Cardiac muscle cell (in vitro differentiated cells and primary cell): ENCODE results near the gene COL4A5. TPM values are rescaled to one million over a fixed set of nuclear protein-coding genes. Genes with fewer than 3 reads are reported as not detected.

ENCODE experiments used
- DNase-seq, 2 donors: peaks; one replicate each; pipeline versions ENCODE4 v3.0.0 to v3.0.0-alpha.2; 2010 to 2017; ENCODE audit warnings: low read depth in 1 of 2, low spot score in 1 of 2
- H3K27ac ChIP-seq: fragments of 200-600 bp; sonication (generic); 2 replicates; pipeline ENCODE4 v1.5.1; 2016
- H3K27me3 ChIP-seq: fragments of 200-600 bp; sonication (generic); 2 replicates; pipeline ENCODE4 v1.6.0; 2016; ENCODE audit warnings: control low read depth
- H3K36me3 ChIP-seq: fragments of 200-600 bp; sonication (generic); 2 replicates; pipeline ENCODE4 v1.5.1; 2016; ENCODE audit warnings: control low read depth
- H3K4me1 ChIP-seq: fragments of 200-600 bp; sonication (generic); 2 replicates; pipeline ENCODE4 v1.8.1; 2017; ENCODE audit warnings: low read depth, mild to moderate bottlenecking, mixed run types
- H3K4me3 ChIP-seq: fragments of 200-600 bp; sonication (generic); 2 replicates; pipeline ENCODE4 v1.5.1; 2016; ENCODE audit warnings: mild to moderate bottlenecking
- H3K9me3 ChIP-seq: fragments of 200-600 bp; sonication (generic); 2 replicates; pipeline ENCODE4 v1.5.1; 2017; ENCODE audit warnings: low read depth, mild to moderate bottlenecking, control low read depth
- polyA plus RNA-seq: library from polyadenylated mRNA; unstranded; fragments of >200 nt; fragmentation: Nextera tagmentation; extraction: Ambion mirVana; gene quantifications from 2 replicates; pipeline ENCODE4 v1.2.1, GENCODE V29; 2016
- total RNA-seq: library from RNA; depleted of rRNA; stranded (reverse); fragments of >200 nt; gene quantifications from 2 replicates; pipeline ENCODE4 v1.2.3, GENCODE V29; 2016
- TF ChIP-seq, protein P1 (sequence below): IDR thresholded peaks from 2 replicates; pipeline ENCODE4 v1.5.1; 2012; ENCODE audit warnings: low read depth, mild to moderate bottlenecking, low read length

The COL4A5 gene
- total and polyA plus RNA-seq, 2 experiments from 2014 or later, result 98.0 to 299 TPM

DNA sequence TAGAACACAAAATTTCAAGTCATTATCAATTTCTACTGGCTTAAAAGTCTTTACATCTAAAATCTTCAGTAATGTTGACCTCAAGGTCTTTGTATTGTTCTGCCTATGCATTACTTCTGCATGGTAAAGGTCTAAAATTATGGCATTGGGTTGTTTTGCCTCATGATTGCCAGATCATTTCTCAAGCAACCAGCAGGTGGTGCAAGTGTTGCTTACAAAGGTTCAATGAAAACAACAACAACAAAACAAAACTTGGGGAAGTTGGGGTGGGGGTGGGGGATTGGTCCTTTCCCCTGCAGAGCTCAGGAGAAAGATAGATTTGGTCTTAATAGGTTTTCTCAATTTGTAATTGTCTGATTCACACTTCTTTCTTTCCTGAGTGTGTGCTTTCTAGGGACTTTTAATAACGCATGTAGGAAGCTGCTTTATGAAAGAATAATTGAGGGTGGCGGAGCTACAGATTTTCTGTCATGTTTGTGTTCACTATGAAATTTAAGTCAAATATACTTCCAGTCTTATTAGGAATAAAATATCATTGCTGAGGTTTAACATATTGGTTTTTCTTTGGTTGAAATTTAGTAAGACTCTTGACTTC lies 145.1 kb downstream of the COL4A5 start:
- peaks cover 31% of the 10 kb centered on the region for H3K36me3 ChIP-seq
- TF ChIP-seq, protein P1, sequence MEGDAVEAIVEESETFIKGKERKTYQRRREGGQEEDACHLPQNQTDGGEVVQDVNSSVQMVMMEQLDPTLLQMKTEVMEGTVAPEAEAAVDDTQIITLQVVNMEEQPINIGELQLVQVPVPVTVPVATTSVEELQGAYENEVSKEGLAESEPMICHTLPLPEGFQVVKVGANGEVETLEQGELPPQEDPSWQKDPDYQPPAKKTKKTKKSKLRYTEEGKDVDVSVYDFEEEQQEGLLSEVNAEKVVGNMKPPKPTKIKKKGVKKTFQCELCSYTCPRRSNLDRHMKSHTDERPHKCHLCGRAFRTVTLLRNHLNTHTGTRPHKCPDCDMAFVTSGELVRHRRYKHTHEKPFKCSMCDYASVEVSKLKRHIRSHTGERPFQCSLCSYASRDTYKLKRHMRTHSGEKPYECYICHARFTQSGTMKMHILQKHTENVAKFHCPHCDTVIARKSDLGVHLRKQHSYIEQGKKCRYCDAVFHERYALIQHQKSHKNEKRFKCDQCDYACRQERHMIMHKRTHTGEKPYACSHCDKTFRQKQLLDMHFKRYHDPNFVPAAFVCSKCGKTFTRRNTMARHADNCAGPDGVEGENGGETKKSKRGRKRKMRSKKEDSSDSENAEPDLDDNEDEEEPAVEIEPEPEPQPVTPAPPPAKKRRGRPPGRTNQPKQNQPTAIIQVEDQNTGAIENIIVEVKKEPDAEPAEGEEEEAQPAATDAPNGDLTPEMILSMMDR, result peak; percentile 23
- H3K27me3 ChIP-seq, result no peaks in the 10 kb centered on the region
- H3K4me3 ChIP-seq, result no peak overlapping the region
- H3K27ac ChIP-seq, result no peak overlapping the region
- H3K9me3 ChIP-seq, result no peaks in the 10 kb centered on the region
- peak; percentile 2 to 11 for DNase-seq
- no peaks in the 10 kb centered on the region for H3K4me1 ChIP-seq

DNA sequence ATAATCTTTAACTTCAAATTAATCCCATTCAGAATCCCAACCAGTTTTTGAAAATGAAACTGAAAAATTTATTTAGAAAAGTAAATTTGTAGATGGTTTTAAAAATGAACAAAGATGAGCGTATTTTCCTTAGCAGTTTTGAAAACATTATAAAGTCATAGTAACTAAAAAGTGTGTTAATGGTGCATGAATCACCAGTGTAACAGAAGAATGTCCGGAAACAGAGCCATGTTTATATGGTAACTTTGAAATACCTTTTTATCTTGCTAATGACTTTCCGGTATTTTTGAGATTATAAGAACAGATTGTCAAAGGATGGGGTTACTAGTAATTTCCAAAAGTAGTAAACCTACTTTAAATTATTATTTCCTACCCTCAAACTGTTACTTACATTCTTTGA lies 150.9 kb downstream of the COL4A5 start:
- no peak overlapping the region for H3K27ac ChIP-seq
- no peak overlapping the region for H3K4me3 ChIP-seq
- TF ChIP-seq, protein P1, result no peak
- H3K27me3 ChIP-seq, result no peaks in the 10 kb centered on the region
- DNase-seq, result peak in 1 of 2 donors; percentile 23
- H3K4me1 ChIP-seq, result no peaks in the 10 kb centered on the region
- H3K9me3 ChIP-seq, result no peaks in the 10 kb centered on the region
- peaks cover 42% of the 10 kb centered on the region for H3K36me3 ChIP-seq

DNA sequence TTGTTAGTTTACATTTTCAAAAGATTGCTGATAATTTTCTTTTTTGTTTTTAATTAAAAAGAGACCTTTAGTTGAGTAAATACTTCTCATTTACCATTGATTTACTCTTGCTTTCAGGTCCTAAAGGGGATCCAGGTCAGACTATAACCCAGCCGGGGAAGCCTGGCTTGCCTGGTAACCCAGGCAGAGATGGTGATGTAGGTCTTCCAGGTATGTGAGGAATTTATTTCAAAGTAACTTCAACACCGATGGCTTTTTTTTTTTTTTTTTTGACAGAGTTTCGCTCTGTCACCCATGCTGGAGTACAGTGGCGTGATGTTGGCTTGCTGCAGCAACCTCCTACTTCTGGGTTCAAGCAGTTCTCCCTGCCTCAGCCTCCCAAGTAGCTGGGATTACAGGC lies 161.6 kb downstream of the COL4A5 start:
- no peaks in the 10 kb centered on the region for H3K9me3 ChIP-seq
- no peaks in the 10 kb centered on the region for H3K27me3 ChIP-seq
- no peaks in the 10 kb centered on the region for H3K4me1 ChIP-seq
- H3K36me3 ChIP-seq, result peaks cover 64% of the 10 kb centered on the region
- no peak for DNase-seq
- no peak overlapping the region for H3K27ac ChIP-seq
- TF ChIP-seq, protein P1, result no peak
- no peak overlapping the region for H3K4me3 ChIP-seq

DNA sequence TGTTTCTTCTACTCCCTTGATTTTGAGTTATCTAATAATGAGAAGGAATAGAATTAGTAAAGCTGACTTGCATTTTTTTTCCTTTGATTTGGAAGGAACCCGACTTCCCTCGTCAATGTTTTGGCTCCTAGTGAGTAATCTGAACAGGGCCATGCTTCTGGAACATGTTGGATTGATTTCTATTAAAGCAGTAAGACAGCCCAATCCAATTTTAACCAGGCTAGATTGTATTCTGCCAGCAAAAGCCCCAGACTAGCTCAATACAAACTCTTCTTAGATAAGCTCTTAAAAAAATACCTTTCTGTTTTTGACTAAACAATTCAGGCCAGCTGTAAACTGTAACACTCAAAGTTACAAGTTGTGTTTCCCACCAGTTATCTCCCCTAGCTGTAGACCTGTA lies 170.5 kb downstream of the COL4A5 start:
- H3K27me3 ChIP-seq, result no peaks in the 10 kb centered on the region
- no peak overlapping the region for H3K4me3 ChIP-seq
- H3K36me3 ChIP-seq, result peaks cover 48% of the 10 kb centered on the region
- no peaks in the 10 kb centered on the region for H3K4me1 ChIP-seq
- no peaks in the 10 kb centered on the region for H3K9me3 ChIP-seq
- no peak overlapping the region for H3K27ac ChIP-seq
- DNase-seq, result no peak
- TF ChIP-seq, protein P1, result no peak

DNA sequence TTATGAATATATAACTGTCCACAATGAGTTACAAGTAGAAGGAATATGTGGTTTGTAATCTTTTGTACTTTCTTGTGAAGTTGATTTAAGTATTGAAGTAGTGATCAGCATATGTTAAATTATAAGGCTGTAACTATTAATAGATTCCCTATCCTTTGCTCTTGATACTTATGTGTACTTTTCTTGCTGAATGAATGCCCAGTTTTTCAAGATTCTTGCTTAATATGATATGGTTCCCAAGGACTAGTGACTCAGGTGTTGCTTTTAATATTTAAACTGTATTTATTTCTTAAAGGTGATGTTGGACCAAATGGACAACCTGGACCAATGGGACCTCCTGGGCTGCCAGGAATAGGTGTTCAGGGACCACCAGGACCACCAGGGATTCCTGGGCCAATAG lies 175.0 kb downstream of the COL4A5 start:
- DNase-seq, result no peak
- Histone ChIP-seq H3K27ac (no peak overlapping the region), H3K36me3 (peaks cover 35% of the 10 kb centered on the region), H3K9me3 (no peaks in the 10 kb centered on the region), H3K4me3 (no peak overlapping the region), H3K27me3 (no peaks in the 10 kb centered on the region), H3K4me1 (no peaks in the 10 kb centered on the region)
- TF ChIP-seq, protein P1, result no peak

DNA sequence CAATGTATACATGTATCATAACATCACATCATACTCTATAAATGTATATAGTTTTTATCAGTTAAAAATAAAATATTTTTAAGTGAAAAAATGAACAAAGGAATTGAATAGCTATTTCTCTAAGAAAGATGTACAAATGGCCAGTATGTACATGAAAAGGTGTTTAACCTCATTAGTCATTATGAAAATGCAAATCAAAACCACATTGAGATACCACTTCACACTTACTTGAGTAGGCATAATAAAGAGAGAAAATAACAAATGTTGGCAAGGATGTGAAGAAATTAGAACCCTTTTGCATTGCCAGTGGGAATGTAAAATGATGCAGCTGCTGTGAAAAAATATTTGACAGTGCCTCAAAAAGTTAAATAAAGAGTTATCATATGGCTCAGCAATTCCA lies 201.2 kb downstream of the COL4A5 start:
- H3K27me3 ChIP-seq, result no peaks in the 10 kb centered on the region
- no peak overlapping the region for H3K27ac ChIP-seq
- H3K9me3 ChIP-seq, result no peaks in the 10 kb centered on the region
- H3K4me3 ChIP-seq, result no peak overlapping the region
- DNase-seq, result no peak
- peaks cover 11% of the 10 kb centered on the region for H3K36me3 ChIP-seq
- no peaks in the 10 kb centered on the region for H3K4me1 ChIP-seq
- TF ChIP-seq, protein P1, result no peak
